ENCODE data around the gene GGA1. TPM values are rescaled to one million over a fixed set of nuclear protein-coding genes. Genes with fewer than 3 reads are reported as not detected.

The GGA1 gene
- total and polyA plus RNA-seq, 10 of the 15 experiments (the other 5 are each of a cell fraction or from before 2014, with no cell fraction given) = 1.4 to 79.4 (median 44.4) TPM

DNA sequence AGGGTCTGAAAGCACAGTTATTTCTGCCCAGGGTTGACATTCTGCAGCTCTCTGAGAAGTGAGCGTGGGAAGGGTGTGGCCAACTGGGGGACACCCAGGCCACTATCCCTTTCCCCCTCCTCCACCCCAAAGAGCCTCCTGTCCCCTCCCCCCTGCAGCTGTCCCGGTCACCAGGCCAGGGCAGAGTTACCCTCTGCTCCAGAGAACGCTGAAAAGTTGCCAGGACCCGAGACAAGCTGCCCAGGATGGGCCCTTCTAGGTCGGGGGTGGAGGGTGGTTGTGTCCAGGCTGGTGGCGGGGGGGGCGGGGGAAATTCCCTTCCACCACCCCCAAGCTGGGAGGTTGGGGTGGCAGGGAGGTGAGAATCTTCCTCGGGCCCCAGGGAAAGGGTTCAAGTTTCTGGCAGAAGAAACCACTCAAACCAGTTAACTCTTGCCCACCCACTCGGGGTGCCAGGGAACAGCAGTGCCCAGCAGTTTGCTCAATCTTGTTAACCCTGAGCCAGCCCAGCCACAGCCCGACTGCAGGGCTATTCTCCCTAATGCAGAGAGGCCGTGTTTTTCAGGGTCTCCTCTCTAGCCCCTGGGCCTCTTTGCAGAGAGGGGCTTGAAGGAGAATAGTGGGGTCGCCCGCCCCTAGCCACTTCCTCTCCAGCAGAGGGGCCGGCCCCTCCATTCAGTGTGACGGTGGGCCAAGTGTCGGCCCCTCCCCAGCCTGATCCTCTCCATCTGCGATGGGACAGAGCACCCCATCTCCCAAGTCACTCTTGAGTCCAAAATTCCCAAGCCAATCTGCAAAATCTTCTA, 67.5 kb downstream of the GGA1 start:
- ChIA-PET POLR2A (interaction anchor here (0.6 to 14.0 kb wide), 16 partner anchors 8 to 230 kb away, joined by 3 to 209 read pairs (median 6); partner anchors contain the start of genes ANKRD54, GGA1, MICALL1 and NOL12), RAD21 (ENCODE audit: unreplicated experiment) (interaction anchor here (1.1 to 5.1 kb wide), 8 partner anchors 10 to 68 kb away, joined by 3 to 112 read pairs (median 22); partner anchors contain the start of genes GGA1, NOL12, PDXP and SH3BP1), CTCF (interaction anchor here (0.9 to 19.9 kb wide), 6 partner anchors 7 to 69 kb away, joined by 3 to 414 read pairs (median 172); partner anchors contain the start of genes GGA1, NOL12, PDXP and SH3BP1), SMC1A (ENCODE audit: uncharacterized antibody, unreplicated experiment) (interaction anchor here (0.6 to 10.9 kb wide), 12 partner anchors 12 to 69 kb away, joined by 3 to 98 read pairs (median 5); partner anchors contain the start of genes GGA1, PDXP and SH3BP1)
- H3K27ac ChIP-seq (ENCODE audit: control insufficient read depth, insufficient read depth) = peak overlapping the region; percentile 85
- H3K9me3 ChIP-seq (replicated peaks; ENCODE audit: control insufficient read depth, insufficient read depth, low read length) = no peaks in the 10 kb centered on the region
- FAIRE-seq = no peak
- no peaks in the 10 kb centered on the region for H4K20me1 ChIP-seq (ENCODE audit: control insufficient read depth, insufficient read depth)
- no peak for DNase-seq (ENCODE audit: low read depth, low spot score)
- H3K9ac ChIP-seq (ENCODE audit: control insufficient read depth, insufficient read depth, low read length) = peak overlapping the region; percentile 78
- H2AFZ ChIP-seq (ENCODE audit: control insufficient read depth, low read depth, low read length) = no peak overlapping the region; the same call in 1 of the 2 replicates
- H3K27me3 ChIP-seq (replicated peaks in 1 of 2; ENCODE audit: control insufficient read depth in 2 of 2, insufficient read depth in 2 of 2, low read length in 1 of 2) = no peaks in the 10 kb centered on the region
- peak; percentile 35 for ATAC-seq
- peak overlapping the region; percentile 97 for H3K4me2 ChIP-seq (ENCODE audit: control insufficient read depth, insufficient read depth)
- intact Hi-C loops (cut with micrococcal nuclease; ENCODE audit: unreplicated experiment) (loop anchor here (2.0 kb wide), 1 partner anchor 43 kb away; no protein-coding TSS in a partner anchor), in situ Hi-C loops (cut with MboI) (no loop called here)
- 0% methylated on average over 12 of the region's 17 CpGs for WGBS (ENCODE audit: insufficient coverage, insufficient replicate concordance, low lambda C conversion rate, missing lambda C conversion rate)
- peaks cover 30% of the 10 kb centered on the region for H3K79me2 ChIP-seq (ENCODE audit: control insufficient read depth, insufficient read depth, low read length)
- peak overlapping the region; percentile 91 for H3K4me3 ChIP-seq
- BruUV-seq (replicated peaks) = TSS peak; percentile 71
- TF ChIP-seq WRNIP1 (IDR thresholded peaks at IDR 0.05; ENCODE audit: borderline replicate concordance, low read depth, low read length) = 0 out of 2 replicates have a peak, but pooled peaks have one; percentile 24
- peak; percentile 42 for TF ChIP-seq RELA (IDR thresholded peaks at IDR 0.05; ENCODE audit: borderline replicate concordance, partially characterized antibody)
- peak; percentile 26; the same call in 1 of the 2 replicates for TF ChIP-seq SPI1 (IDR thresholded peaks at IDR 0.05; ENCODE audit: borderline replicate concordance, insufficient read depth, low read depth, low read length)
- TF ChIP-seq, protein P1, sequence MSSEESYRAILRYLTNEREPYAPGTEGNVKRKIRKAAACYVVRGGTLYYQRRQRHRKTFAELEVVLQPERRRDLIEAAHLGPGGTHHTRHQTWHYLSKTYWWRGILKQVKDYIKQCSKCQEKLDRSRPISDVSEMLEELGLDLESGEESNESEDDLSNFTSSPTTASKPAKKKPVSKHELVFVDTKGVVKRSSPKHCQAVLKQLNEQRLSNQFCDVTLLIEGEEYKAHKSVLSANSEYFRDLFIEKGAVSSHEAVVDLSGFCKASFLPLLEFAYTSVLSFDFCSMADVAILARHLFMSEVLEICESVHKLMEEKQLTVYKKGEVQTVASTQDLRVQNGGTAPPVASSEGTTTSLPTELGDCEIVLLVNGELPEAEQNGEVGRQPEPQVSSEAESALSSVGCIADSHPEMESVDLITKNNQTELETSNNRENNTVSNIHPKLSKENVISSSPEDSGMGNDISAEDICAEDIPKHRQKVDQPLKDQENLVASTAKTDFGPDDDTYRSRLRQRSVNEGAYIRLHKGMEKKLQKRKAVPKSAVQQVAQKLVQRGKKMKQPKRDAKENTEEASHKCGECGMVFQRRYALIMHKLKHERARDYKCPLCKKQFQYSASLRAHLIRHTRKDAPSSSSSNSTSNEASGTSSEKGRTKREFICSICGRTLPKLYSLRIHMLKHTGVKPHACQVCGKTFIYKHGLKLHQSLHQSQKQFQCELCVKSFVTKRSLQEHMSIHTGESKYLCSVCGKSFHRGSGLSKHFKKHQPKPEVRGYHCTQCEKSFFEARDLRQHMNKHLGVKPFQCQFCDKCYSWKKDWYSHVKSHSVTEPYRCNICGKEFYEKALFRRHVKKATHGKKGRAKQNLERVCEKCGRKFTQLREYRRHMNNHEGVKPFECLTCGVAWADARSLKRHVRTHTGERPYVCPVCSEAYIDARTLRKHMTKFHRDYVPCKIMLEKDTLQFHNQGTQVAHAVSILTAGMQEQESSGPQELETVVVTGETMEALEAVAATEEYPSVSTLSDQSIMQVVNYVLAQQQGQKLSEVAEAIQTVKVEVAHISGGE (CRISPR knock-in tag; IDR thresholded peaks at IDR 0.05) = no peak
- TF ChIP-seq TCF12 (IDR thresholded peaks at IDR 0.05; ENCODE audit: low read depth, low read length) = peak; percentile 68
- TF ChIP-seq STAT3 (IDR thresholded peaks at IDR 0.05; ENCODE audit: low read depth, low read length) = no peak
- 0 out of 2 replicates have a peak, but pooled peaks have one; percentile 6 for TF ChIP-seq MTA2 (IDR thresholded peaks at IDR 0.05; ENCODE audit: low read depth)
- 0 out of 2 replicates have a peak, but pooled peaks have one; percentile 44 for TF ChIP-seq NKRF (conservative IDR thresholded peaks at IDR 0.05)
- 0 out of 2 replicates have a peak, but pooled peaks have one; percentile 1 for TF ChIP-seq RUNX3 (IDR thresholded peaks at IDR 0.05; ENCODE audit: low read length)
- TF ChIP-seq CHD2 (IDR thresholded peaks at IDR 0.05; ENCODE audit: borderline replicate concordance, low read depth, low read length) = peak; percentile 43; the same call in 1 of the 2 replicates
- H3K36me3 ChIP-seq (ENCODE audit: control insufficient read depth in 2 of 2, insufficient read depth in 2 of 2, low read length in 1 of 2) = peaks cover 2% of the 10 kb centered on the region in 2 experiments; a peak in 1 of 4 replicates
- H3K4me1 ChIP-seq (ENCODE audit: control insufficient read depth, insufficient read depth, low read length) = peaks cover 31% of the 10 kb centered on the region

Data from GM12878 (cell line).